WTC11 (cell line): ENCODE measurements around the gene UBA3. TPM values are rescaled to one million over a fixed set of nuclear protein-coding genes. Genes with fewer than 3 reads are reported as not detected.

Source experiments
- ATAC-seq: fragments of 200-7000 bp; cut with Tn5 transposase; 2 replicates; pipeline ENCODE4 v1.10.0; 2021; ENCODE audit warnings: mild to moderate bottlenecking, moderate library complexity
- CTCF ChIA-PET: fragments of 300-600 bp; sonication (Branson Sonifier 250); formaldehyde crosslinking; loops from one replicate; lab custom pipeline; 2021; ENCODE audit warnings: antibody characterized with exemption; lab: Charles Lee
- POLR2A ChIA-PET: fragments of 350-600 bp; sonication (Branson Sonifier 250); formaldehyde crosslinking; loops from one replicate; lab custom pipeline; 2021; ENCODE audit warnings: antibody characterized with exemption; lab: Charles Lee
- DNase-seq: peaks from one replicate; pipeline ENCODE4 v3.0.0; 2021; ENCODE audit warnings: low spot score
- H3K27ac Mint-ChIP-seq: 2 replicates; pipeline ENCODE4 v1.8.0; 2021; ENCODE audit warnings: mixed read lengths
- H3K27me3 Mint-ChIP-seq: 2 replicates; pipeline ENCODE4 v1.8.0; 2021; ENCODE audit warnings: low read depth, mild to moderate bottlenecking, moderate library complexity, mixed read lengths
- H3K36me3 Mint-ChIP-seq: 2 replicates; pipeline ENCODE4 v1.8.0; 2021; ENCODE audit warnings: mixed read lengths
- H3K4me1 Mint-ChIP-seq: 2 replicates; pipeline ENCODE4 v1.8.0; 2022; ENCODE audit warnings: mixed read lengths
- H3K4me3 Mint-ChIP-seq: 2 replicates; pipeline ENCODE4 v1.8.0; 2021; ENCODE audit warnings: mild to moderate bottlenecking, moderate library complexity, mixed read lengths
- H3K9me3 Mint-ChIP-seq: 2 replicates; pipeline ENCODE4 v1.8.0; 2021; ENCODE audit warnings: mixed read lengths
- FOXK1 ChIP-seq: sonication (generic); formaldehyde crosslinking; IDR thresholded peaks from 2 replicates; pipeline ENCODE4 v1.8.0; 2022; ENCODE audit warnings: mild to moderate bottlenecking, moderate library complexity, missing genetic modification reagents
- FOXP1 ChIP-seq: sonication (generic); formaldehyde crosslinking; IDR thresholded peaks from 2 replicates; pipeline ENCODE4 v1.8.0; 2022; ENCODE audit warnings: missing genetic modification reagents, mild to moderate bottlenecking, moderate library complexity, borderline replicate concordance
- GTF2I ChIP-seq: fragments of 250-450 bp; sonication (Bioruptor Pico); conservative IDR thresholded peaks from 2 replicates; pipeline ENCODE4 v1.4.0; 2021; ENCODE audit warnings: mild to moderate bottlenecking
- IRF2 ChIP-seq: sonication (generic); formaldehyde crosslinking; IDR thresholded peaks from 2 replicates; pipeline ENCODE4 v1.8.0; 2022; ENCODE audit warnings: low read depth, missing genetic modification reagents, borderline replicate concordance
- KAT7 ChIP-seq: sonication (generic); formaldehyde crosslinking; IDR thresholded peaks from 2 replicates; pipeline ENCODE4 v1.8.1; 2023; ENCODE audit warnings: missing genetic modification reagents, mild to moderate bottlenecking, borderline replicate concordance
- NFYB ChIP-seq: sonication (generic); formaldehyde crosslinking; conservative IDR thresholded peaks from 2 replicates; pipeline ENCODE4 v1.8.0; 2022; ENCODE audit warnings: low read depth, missing genetic modification reagents
- NR1H2 ChIP-seq: sonication (generic); formaldehyde crosslinking; IDR thresholded peaks from 2 replicates; pipeline ENCODE4 v1.9.0; 2021; ENCODE audit warnings: mild to moderate bottlenecking, moderate library complexity, missing genetic modification reagents
- OVOL2 ChIP-seq: fragments of 250-450 bp; sonication (Bioruptor Pico); IDR thresholded peaks from 2 replicates; pipeline ENCODE4 v1.9.0; 2021; ENCODE audit warnings: mild to moderate bottlenecking, borderline replicate concordance
- SOX15 ChIP-seq: fragments of 250-450 bp; sonication (Bioruptor Pico); IDR thresholded peaks from 2 replicates; pipeline ENCODE4 v1.9.0; 2021; ENCODE audit warnings: mild to moderate bottlenecking
- SP1 ChIP-seq: sonication (generic); formaldehyde crosslinking; conservative IDR thresholded peaks from 2 replicates; pipeline ENCODE4 v1.8.1; 2022; ENCODE audit warnings: missing genetic modification reagents
- TEAD4 ChIP-seq: sonication (generic); formaldehyde crosslinking; IDR thresholded peaks from 2 replicates; pipeline ENCODE4 v1.8.0; 2022; ENCODE audit warnings: mild to moderate bottlenecking, missing genetic modification reagents
- TP53 ChIP-seq: sonication (generic); formaldehyde crosslinking; IDR thresholded peaks from 2 replicates; pipeline ENCODE4 v1.8.1; 2023; ENCODE audit warnings: mild to moderate bottlenecking, missing genetic modification reagents
- ZNF121 ChIP-seq: sonication (generic); formaldehyde crosslinking; IDR thresholded peaks from 2 replicates; pipeline ENCODE4 v1.8.0; 2023; ENCODE audit warnings: missing genetic modification reagents
- ZNF219 ChIP-seq: sonication (generic); formaldehyde crosslinking; IDR thresholded peaks from 2 replicates; pipeline ENCODE4 v1.8.0; 2023; ENCODE audit warnings: missing genetic modification reagents, mild to moderate bottlenecking, borderline replicate concordance
- ZNF396 ChIP-seq: fragments of 250-450 bp; sonication (Bioruptor Pico); IDR thresholded peaks from 2 replicates; pipeline ENCODE4 v1.8.0; 2021; ENCODE audit warnings: mild to moderate bottlenecking, moderate library complexity, borderline replicate concordance
- ZNF416 ChIP-seq: fragments of 250-450 bp; sonication (Bioruptor Pico); IDR thresholded peaks from 2 replicates; pipeline ENCODE4 v1.9.0; 2021; ENCODE audit warnings: mild to moderate bottlenecking, inconsistent platforms
- total RNA-seq: library from RNA; stranded (reverse); gene quantifications from 3 replicates; pipeline ENCODE4 v1.2.3, GENCODE V29; 2021
- TF ChIP-seq, protein P1 (sequence below): fragments of 250-450 bp; sonication (Bioruptor Pico); IDR thresholded peaks from 2 replicates; pipeline ENCODE4 v1.9.0; 2021; ENCODE audit warnings: mild to moderate bottlenecking, borderline replicate concordance
- TF ChIP-seq, protein P2 (sequence below): sonication (generic); formaldehyde crosslinking; IDR thresholded peaks from 2 replicates; pipeline ENCODE4 v1.8.1; 2023; ENCODE audit warnings: mild to moderate bottlenecking, missing genetic modification reagents
- TF ChIP-seq, protein P3 (sequence below): fragments of 250-450 bp; sonication (Bioruptor Pico); IDR thresholded peaks from 2 replicates; pipeline ENCODE4 v1.9.0; 2021; ENCODE audit warnings: moderate library complexity, mild to moderate bottlenecking, inconsistent platforms, borderline replicate concordance
- TF ChIP-seq, protein P4 (sequence below): sonication (generic); formaldehyde crosslinking; IDR thresholded peaks from 2 replicates; pipeline ENCODE4 v1.8.0; 2022; ENCODE audit warnings: mild to moderate bottlenecking, missing genetic modification reagents
- TF ChIP-seq, protein P5 (sequence below): sonication (generic); formaldehyde crosslinking; IDR thresholded peaks from 2 replicates; pipeline ENCODE4 v1.8.1; 2022; ENCODE audit warnings: low read depth, missing genetic modification reagents, borderline replicate concordance
- TF ChIP-seq, protein P6 (sequence below): sonication (generic); formaldehyde crosslinking; IDR thresholded peaks from 2 replicates; pipeline ENCODE4 v1.8.1; 2023; ENCODE audit warnings: mild to moderate bottlenecking, moderate library complexity, missing genetic modification reagents
- TF ChIP-seq, protein P7 (sequence below): sonication (generic); formaldehyde crosslinking; IDR thresholded peaks from 2 replicates; pipeline ENCODE4 v1.8.0; 2023; ENCODE audit warnings: missing genetic modification reagents
- TF ChIP-seq, protein P8 (sequence below): sonication (generic); formaldehyde crosslinking; IDR thresholded peaks from 2 replicates; pipeline ENCODE4 v1.8.0; 2022; ENCODE audit warnings: mild to moderate bottlenecking, missing genetic modification reagents

The UBA3 gene
- total RNA-seq, 1 experiment from 2014 or later: 75.0 TPM

DNA sequence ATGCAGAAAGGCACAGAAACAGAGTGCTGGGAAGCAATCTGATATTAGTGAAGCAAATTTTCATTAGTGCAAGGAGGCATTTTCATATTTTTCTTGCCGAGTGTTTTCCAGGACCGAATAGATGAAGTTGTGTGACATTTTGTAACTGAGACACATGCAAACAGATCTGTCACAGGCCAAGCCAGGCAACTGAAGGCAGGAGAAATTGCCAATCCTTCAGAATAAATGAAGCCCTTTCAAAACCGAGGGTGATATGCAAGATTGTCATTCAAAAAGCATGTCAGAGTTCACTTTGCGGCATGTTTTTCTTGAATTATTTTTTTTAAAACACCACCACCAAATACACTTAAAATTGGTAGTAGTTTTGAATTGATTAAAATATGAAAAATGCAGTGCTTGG lies 36.0 kb upstream of the UBA3 start:
- DNase-seq (no peak), ATAC-seq (no peak)
- no peak for TF ChIP-seq ZNF121
- TF ChIP-seq, protein P1, sequence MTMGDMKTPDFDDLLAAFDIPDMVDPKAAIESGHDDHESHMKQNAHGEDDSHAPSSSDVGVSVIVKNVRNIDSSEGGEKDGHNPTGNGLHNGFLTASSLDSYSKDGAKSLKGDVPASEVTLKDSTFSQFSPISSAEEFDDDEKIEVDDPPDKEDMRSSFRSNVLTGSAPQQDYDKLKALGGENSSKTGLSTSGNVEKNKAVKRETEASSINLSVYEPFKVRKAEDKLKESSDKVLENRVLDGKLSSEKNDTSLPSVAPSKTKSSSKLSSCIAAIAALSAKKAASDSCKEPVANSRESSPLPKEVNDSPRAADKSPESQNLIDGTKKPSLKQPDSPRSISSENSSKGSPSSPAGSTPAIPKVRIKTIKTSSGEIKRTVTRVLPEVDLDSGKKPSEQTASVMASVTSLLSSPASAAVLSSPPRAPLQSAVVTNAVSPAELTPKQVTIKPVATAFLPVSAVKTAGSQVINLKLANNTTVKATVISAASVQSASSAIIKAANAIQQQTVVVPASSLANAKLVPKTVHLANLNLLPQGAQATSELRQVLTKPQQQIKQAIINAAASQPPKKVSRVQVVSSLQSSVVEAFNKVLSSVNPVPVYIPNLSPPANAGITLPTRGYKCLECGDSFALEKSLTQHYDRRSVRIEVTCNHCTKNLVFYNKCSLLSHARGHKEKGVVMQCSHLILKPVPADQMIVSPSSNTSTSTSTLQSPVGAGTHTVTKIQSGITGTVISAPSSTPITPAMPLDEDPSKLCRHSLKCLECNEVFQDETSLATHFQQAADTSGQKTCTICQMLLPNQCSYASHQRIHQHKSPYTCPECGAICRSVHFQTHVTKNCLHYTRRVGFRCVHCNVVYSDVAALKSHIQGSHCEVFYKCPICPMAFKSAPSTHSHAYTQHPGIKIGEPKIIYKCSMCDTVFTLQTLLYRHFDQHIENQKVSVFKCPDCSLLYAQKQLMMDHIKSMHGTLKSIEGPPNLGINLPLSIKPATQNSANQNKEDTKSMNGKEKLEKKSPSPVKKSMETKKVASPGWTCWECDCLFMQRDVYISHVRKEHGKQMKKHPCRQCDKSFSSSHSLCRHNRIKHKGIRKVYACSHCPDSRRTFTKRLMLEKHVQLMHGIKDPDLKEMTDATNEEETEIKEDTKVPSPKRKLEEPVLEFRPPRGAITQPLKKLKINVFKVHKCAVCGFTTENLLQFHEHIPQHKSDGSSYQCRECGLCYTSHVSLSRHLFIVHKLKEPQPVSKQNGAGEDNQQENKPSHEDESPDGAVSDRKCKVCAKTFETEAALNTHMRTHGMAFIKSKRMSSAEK (CRISPR knock-in tag): no peak
- TF ChIP-seq SOX15 (CRISPR knock-in tag): no peak
- no peak for TF ChIP-seq NR1H2 (CRISPR knock-in tag)
- TF ChIP-seq, protein P2, sequence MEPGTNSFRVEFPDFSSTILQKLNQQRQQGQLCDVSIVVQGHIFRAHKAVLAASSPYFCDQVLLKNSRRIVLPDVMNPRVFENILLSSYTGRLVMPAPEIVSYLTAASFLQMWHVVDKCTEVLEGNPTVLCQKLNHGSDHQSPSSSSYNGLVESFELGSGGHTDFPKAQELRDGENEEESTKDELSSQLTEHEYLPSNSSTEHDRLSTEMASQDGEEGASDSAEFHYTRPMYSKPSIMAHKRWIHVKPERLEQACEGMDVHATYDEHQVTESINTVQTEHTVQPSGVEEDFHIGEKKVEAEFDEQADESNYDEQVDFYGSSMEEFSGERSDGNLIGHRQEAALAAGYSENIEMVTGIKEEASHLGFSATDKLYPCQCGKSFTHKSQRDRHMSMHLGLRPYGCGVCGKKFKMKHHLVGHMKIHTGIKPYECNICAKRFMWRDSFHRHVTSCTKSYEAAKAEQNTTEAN (CRISPR knock-in tag): no peak
- TF ChIP-seq IRF2 (CRISPR knock-in tag): no peak
- TF ChIP-seq, protein P3, sequence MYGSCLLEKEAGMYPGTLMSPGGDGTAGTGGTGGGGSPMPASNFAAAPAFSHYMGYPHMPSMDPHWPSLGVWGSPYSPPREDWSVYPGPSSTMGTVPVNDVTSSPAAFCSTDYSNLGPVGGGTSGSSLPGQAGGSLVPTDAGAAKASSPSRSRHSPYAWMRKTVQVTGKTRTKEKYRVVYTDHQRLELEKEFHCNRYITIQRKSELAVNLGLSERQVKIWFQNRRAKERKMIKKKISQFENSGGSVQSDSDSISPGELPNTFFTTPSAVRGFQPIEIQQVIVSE (CRISPR knock-in tag): no peak
- TF ChIP-seq FOXP1 (CRISPR knock-in tag): no peak
- no peak for TF ChIP-seq NFYB (CRISPR knock-in tag)
- no peak for TF ChIP-seq OVOL2 (CRISPR knock-in tag)
- TF ChIP-seq KAT7 (CRISPR knock-in tag): no peak
- no peak for TF ChIP-seq SP1 (CRISPR knock-in tag)
- no peak for TF ChIP-seq FOXK1 (CRISPR knock-in tag)
- TF ChIP-seq ZNF219 (CRISPR knock-in tag): no peak
- TF ChIP-seq, protein P4, sequence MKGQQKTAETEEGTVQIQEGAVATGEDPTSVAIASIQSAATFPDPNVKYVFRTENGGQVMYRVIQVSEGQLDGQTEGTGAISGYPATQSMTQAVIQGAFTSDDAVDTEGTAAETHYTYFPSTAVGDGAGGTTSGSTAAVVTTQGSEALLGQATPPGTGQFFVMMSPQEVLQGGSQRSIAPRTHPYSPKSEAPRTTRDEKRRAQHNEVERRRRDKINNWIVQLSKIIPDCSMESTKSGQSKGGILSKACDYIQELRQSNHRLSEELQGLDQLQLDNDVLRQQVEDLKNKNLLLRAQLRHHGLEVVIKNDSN (CRISPR knock-in tag): no peak
- no peak for TF ChIP-seq TP53 (CRISPR knock-in tag)
- no peaks in the 10 kb centered on the region for H3K9me3 Mint-ChIP-seq
- H3K4me1 Mint-ChIP-seq: peaks cover 9% of the 10 kb centered on the region
- H3K4me3 Mint-ChIP-seq: no peak overlapping the region
- CTCF ChIA-PET: no interaction called here
- H3K27me3 Mint-ChIP-seq: no peaks in the 10 kb centered on the region
- no peaks in the 10 kb centered on the region for H3K36me3 Mint-ChIP-seq
- no peak overlapping the region for H3K27ac Mint-ChIP-seq
- POLR2A ChIA-PET: no interaction called here

DNA sequence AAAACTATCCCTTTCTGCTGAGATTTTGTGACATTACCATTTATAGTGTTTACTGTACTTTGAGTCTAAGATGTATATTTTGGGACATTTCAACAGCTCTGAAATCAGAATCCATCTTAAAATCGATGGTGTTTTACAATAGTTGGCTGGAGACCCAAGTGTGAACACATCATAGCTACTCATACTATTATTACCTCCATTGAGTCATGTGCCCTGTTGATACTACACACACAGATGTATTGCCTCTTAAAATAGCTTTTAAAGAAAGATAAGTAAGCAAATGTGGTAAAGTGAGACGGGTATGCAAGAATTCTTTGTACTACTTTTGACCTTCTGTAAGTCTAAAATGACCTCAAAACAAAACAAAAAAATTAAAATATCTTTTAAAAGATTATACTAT lies 35.6 kb upstream of the UBA3 start:
- ChIA-PET POLR2A (no interaction called here), CTCF (no interaction called here)
- no peak for DNase-seq
- H3K27me3 Mint-ChIP-seq: no peaks in the 10 kb centered on the region
- H3K36me3 Mint-ChIP-seq: no peaks in the 10 kb centered on the region
- ATAC-seq: no peak
- H3K27ac Mint-ChIP-seq: no peak overlapping the region
- TF ChIP-seq GTF2I (CRISPR knock-in tag) (no peak), KAT7 (CRISPR knock-in tag) (no peak), ZNF396 (CRISPR knock-in tag) (no peak), ZNF416 (CRISPR knock-in tag) (no peak), TEAD4 (CRISPR knock-in tag) (no peak)
- TF ChIP-seq, protein P5, sequence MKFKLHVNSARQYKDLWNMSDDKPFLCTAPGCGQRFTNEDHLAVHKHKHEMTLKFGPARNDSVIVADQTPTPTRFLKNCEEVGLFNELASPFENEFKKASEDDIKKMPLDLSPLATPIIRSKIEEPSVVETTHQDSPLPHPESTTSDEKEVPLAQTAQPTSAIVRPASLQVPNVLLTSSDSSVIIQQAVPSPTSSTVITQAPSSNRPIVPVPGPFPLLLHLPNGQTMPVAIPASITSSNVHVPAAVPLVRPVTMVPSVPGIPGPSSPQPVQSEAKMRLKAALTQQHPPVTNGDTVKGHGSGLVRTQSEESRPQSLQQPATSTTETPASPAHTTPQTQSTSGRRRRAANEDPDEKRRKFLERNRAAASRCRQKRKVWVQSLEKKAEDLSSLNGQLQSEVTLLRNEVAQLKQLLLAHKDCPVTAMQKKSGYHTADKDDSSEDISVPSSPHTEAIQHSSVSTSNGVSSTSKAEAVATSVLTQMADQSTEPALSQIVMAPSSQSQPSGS (CRISPR knock-in tag): no peak
- TF ChIP-seq, protein P6, sequence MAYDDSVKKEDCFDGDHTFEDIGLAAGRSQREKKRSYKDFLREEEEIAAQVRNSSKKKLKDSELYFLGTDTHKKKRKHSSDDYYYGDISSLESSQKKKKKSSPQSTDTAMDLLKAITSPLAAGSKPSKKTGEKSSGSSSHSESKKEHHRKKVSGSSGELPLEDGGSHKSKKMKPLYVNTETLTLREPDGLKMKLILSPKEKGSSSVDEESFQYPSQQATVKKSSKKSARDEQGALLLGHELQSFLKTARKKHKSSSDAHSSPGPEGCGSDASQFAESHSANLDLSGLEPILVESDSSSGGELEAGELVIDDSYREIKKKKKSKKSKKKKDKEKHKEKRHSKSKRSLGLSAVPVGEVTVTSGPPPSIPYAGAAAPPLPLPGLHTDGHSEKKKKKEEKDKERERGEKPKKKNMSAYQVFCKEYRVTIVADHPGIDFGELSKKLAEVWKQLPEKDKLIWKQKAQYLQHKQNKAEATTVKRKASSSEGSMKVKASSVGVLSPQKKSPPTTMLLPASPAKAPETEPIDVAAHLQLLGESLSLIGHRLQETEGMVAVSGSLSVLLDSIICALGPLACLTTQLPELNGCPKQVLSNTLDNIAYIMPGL: no peak
- TF ChIP-seq, protein P7, sequence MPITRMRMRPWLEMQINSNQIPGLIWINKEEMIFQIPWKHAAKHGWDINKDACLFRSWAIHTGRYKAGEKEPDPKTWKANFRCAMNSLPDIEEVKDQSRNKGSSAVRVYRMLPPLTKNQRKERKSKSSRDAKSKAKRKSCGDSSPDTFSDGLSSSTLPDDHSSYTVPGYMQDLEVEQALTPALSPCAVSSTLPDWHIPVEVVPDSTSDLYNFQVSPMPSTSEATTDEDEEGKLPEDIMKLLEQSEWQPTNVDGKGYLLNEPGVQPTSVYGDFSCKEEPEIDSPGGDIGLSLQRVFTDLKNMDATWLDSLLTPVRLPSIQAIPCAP (CRISPR knock-in tag): no peak
- TF ChIP-seq, protein P8, sequence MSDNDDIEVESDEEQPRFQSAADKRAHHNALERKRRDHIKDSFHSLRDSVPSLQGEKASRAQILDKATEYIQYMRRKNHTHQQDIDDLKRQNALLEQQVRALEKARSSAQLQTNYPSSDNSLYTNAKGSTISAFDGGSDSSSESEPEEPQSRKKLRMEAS: no peak
- TF ChIP-seq, protein P4 (CRISPR knock-in tag): no peak
- no peak overlapping the region for H3K4me3 Mint-ChIP-seq
- no peaks in the 10 kb centered on the region for H3K9me3 Mint-ChIP-seq
- peaks cover 13% of the 10 kb centered on the region for H3K4me1 Mint-ChIP-seq
